Astrocyte (in vitro differentiated cells and primary cell): Measurements from ENCODE around the gene LDLRAD4. TPM values are rescaled to one million over a fixed set of nuclear protein-coding genes. Genes with fewer than 3 reads are reported as not detected.

Experiments used
- DNase-seq: peaks from one replicate; pipeline ENCODE4 v3.0.0-alpha.2; 2010; ENCODE audit warnings: low read depth
- FAIRE-seq: peaks from 2 replicates; lab custom pipeline; 2011; peaks lifted over from hg19 to GRCh38; lab: Jason Lieb, UNC
- H2AFZ ChIP-seq: 2 replicates; pipeline ENCODE4 v1.6.0; 2012; ENCODE audit warnings: low read depth, low read length, inconsistent platforms
- H3K27ac ChIP-seq: 2 replicates; pipeline ENCODE4 v1.5.1; 2011; ENCODE audit warnings: low read depth, low read length, inconsistent platforms
- H3K27me3 ChIP-seq: 2 replicates; pipeline ENCODE4 v1.6.0; 2011; ENCODE audit warnings: low read length, inconsistent platforms; ENCODE audit not compliant: insufficient read depth
- H3K36me3 ChIP-seq: 2 replicates; pipeline ENCODE4 v1.5.1; 2011; ENCODE audit warnings: low read length, inconsistent platforms; ENCODE audit not compliant: insufficient read depth
- H3K4me1 ChIP-seq: 2 replicates; pipeline ENCODE4 v1.5.1; 2011; ENCODE audit warnings: low read length, inconsistent platforms; ENCODE audit not compliant: insufficient read depth
- H3K4me2 ChIP-seq: 2 replicates; pipeline ENCODE4 v1.6.0; 2012; ENCODE audit warnings: low read length, inconsistent platforms
- H3K4me3 ChIP-seq: 2 replicates; pipeline ENCODE4 v1.5.1; 2011; ENCODE audit warnings: low read depth, mild to moderate bottlenecking, low read length, inconsistent platforms; ENCODE audit not compliant: insufficient read depth
- H3K79me2 ChIP-seq: 2 replicates; pipeline ENCODE4 v1.6.0; 2012; ENCODE audit warnings: mild to moderate bottlenecking, low read length, inconsistent platforms; ENCODE audit not compliant: insufficient read depth
- H3K9ac ChIP-seq: 2 replicates; pipeline ENCODE4 v1.6.0; 2012; ENCODE audit warnings: mild to moderate bottlenecking, low read length, inconsistent platforms
- H3K9me3 ChIP-seq: 2 replicates; pipeline ENCODE4 v1.5.1; 2012; ENCODE audit warnings: low read depth, mild to moderate bottlenecking, low read length, inconsistent platforms; ENCODE audit not compliant: insufficient read depth
- H4K20me1 ChIP-seq: 2 replicates; pipeline ENCODE4 v1.6.0; 2012; ENCODE audit warnings: low read length, inconsistent platforms; ENCODE audit not compliant: insufficient read depth
- H3K27ac Mint-ChIP-seq: one replicate; pipeline ENCODE4 v1.8.0; 2021; ENCODE audit warnings: mild to moderate bottlenecking, mixed read lengths; ENCODE audit not compliant: unreplicated experiment
- H3K27me3 Mint-ChIP-seq: one replicate; pipeline ENCODE4 v1.8.0; 2021; ENCODE audit warnings: low read depth, mixed read lengths; ENCODE audit not compliant: unreplicated experiment
- H3K36me3 Mint-ChIP-seq: one replicate; pipeline ENCODE4 v1.8.0; 2021; ENCODE audit warnings: low read depth, mixed read lengths; ENCODE audit not compliant: unreplicated experiment
- H3K4me1 Mint-ChIP-seq: one replicate; pipeline ENCODE4 v1.8.0; 2021; ENCODE audit warnings: low read depth, mixed read lengths; ENCODE audit not compliant: unreplicated experiment
- H3K4me3 Mint-ChIP-seq: one replicate; pipeline ENCODE4 v1.8.0; 2021; ENCODE audit warnings: mild to moderate bottlenecking, moderate library complexity, mixed read lengths; ENCODE audit not compliant: unreplicated experiment
- H3K9me3 Mint-ChIP-seq: one replicate; pipeline ENCODE4 v1.8.0; 2021; ENCODE audit warnings: mild to moderate bottlenecking, mixed read lengths; ENCODE audit not compliant: unreplicated experiment
- CTCF ChIP-seq: IDR thresholded peaks from 2 replicates; pipeline ENCODE4 v1.5.1; 2011; ENCODE audit warnings: low read depth, mild to moderate bottlenecking, inconsistent platforms, low read length, moderate library complexity; ENCODE audit not compliant: insufficient read depth
- EZH2 ChIP-seq: IDR thresholded peaks from 2 replicates; pipeline ENCODE4 v1.6.1; 2012; ENCODE audit warnings: mild to moderate bottlenecking, low read length, inconsistent platforms; ENCODE audit not compliant: insufficient read depth
- total RNA-seq: library from RNA; stranded (reverse); gene quantifications from 2 replicates; pipeline ENCODE4 v1.2.1, GENCODE V29; 2021

LDLRAD4 gene
- total RNA-seq, 1 donor from 2014 or later: 26.0 TPM

GRCh38 chr18:13450289-13451212 is 232.0 kb downstream of the LDLRAD4 start:
- no peak overlapping the region for H3K4me3 Mint-ChIP-seq
- Histone ChIP-seq H3K27me3 (no peaks in the 10 kb centered on the region), H3K79me2 (no peaks in the 10 kb centered on the region), H3K4me2 (no peak overlapping the region), H3K4me3 (no peak overlapping the region), H3K4me1 (peaks cover 40% of the 10 kb centered on the region), H4K20me1 (no peaks in the 10 kb centered on the region), H3K27ac (no peak overlapping the region), H3K36me3 (no peaks in the 10 kb centered on the region), H2AFZ (no peak overlapping the region), H3K9ac (no peak overlapping the region), H3K9me3 (no peaks in the 10 kb centered on the region)
- no peak for DNase-seq
- H3K4me1 Mint-ChIP-seq: peaks cover 60% of the 10 kb centered on the region
- FAIRE-seq: no peak
- TF ChIP-seq EZH2 (no peak), CTCF (no peak)
- H3K9me3 Mint-ChIP-seq: peaks cover 3% of the 10 kb centered on the region
- peak overlapping the region; percentile 80 for H3K27ac Mint-ChIP-seq
- peaks cover 1% of the 10 kb centered on the region for H3K36me3 Mint-ChIP-seq
- H3K27me3 Mint-ChIP-seq: no peaks in the 10 kb centered on the region

- H3K36me3 Mint-ChIP-seq: peaks cover 1% of the 10 kb centered on the region
- Histone ChIP-seq H3K27me3 (no peaks in the 10 kb centered on the region), H3K9ac (no peak overlapping the region)
Observed at GRCh38 chr18:13451213-13451540, 232.6 kb downstream of the LDLRAD4 start.

More at GRCh38 chr18:13451213-13451540, 232.6 kb downstream of the LDLRAD4 start:
- Mint-ChIP-seq H3K27me3 (no peaks in the 10 kb centered on the region), H3K4me3 (no peak overlapping the region), H3K4me1 (peaks cover 60% of the 10 kb centered on the region), H3K27ac (peak overlapping the region; percentile 80), H3K9me3 (peaks cover 3% of the 10 kb centered on the region)
- no peaks in the 10 kb centered on the region for H3K36me3 ChIP-seq
- no peak overlapping the region for H2AFZ ChIP-seq
- TF ChIP-seq CTCF: no peak
- TF ChIP-seq EZH2: no peak
- no peak overlapping the region for H3K4me3 ChIP-seq
- H3K9me3 ChIP-seq: no peaks in the 10 kb centered on the region
- H4K20me1 ChIP-seq: no peaks in the 10 kb centered on the region
- DNase-seq (no peak), FAIRE-seq (no peak)
- no peak overlapping the region for H3K4me2 ChIP-seq
- no peaks in the 10 kb centered on the region for H3K79me2 ChIP-seq
- peaks cover 38% of the 10 kb centered on the region for H3K4me1 ChIP-seq
- H3K27ac ChIP-seq: no peak overlapping the region
